ENCODE data around the gene GAB1. TPM values are rescaled to one million over a fixed set of nuclear protein-coding genes. Genes with fewer than 3 reads are reported as not detected.

The GAB1 gene
- total and polyA plus RNA-seq, 2 donors from 2014 or later: 3.6 to 38.0 TPM

DNA sequence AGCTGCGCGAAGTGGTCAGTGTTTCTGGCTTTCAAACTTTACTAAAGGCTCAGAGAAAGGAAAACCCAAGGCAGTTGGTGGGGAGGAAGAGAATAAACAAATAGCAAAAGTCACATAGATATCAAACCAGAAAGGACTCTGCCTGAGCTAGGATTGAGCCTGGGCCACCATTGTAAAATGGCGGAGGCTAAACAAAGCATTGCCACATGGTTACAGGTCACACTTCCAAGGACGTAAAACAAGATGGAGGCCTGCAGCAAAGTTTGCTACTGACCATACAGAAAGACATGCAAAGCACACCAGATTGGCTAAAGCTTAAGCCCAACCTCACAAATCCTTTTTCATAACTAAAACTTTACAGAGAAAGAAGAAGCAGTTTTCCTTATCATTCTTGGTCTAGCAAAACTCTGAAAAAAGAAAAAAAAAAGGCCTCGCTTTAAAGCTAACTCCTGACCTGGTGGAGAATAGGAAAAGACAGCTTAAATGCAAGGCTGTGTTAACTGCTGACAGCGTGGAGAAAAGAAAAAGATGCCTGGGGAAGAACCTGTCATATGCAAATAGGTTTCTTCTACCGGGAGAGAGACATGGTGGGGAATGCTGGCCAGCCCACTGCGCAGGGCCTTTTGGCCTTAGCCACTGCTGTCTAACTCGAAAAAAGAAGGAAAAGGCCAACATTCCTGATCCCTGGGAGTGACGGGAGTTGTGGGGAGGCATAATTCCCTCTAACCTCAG lies 95.0 kb downstream of the GAB1 start:
- Histone ChIP-seq H3K36me3 (ENCODE audit: control insufficient read depth in 2 of 3, insufficient read depth in 3 of 3, low read length in 3 of 3) (peaks cover 0 to 6% (median 0%) of the 10 kb centered on the region in 3 donors), H3K4me3 (ENCODE audit: low read length in 3 of 3) (no peak overlapping the region), H3K27me3 (ENCODE audit: control insufficient read depth, insufficient read depth, low read length) (no peaks in the 10 kb centered on the region), H3K9me3 (ENCODE audit: control insufficient read depth in 2 of 3, insufficient read depth in 1 of 3, low read length in 3 of 3) (peaks cover 0 to 6% (median 0%) of the 10 kb centered on the region in 3 donors), H3K27ac (ENCODE audit: low read depth in 2 of 2, low read length in 2 of 2) (no peak overlapping the region), H3K4me1 (ENCODE audit: control insufficient read depth in 2 of 3, insufficient read depth in 2 of 3, low read depth in 1 of 3, low read length in 3 of 3) (peaks cover 0 to 4% (median 2%) of the 10 kb centered on the region in 3 donors), H3K9ac (ENCODE audit: low read length in 3 of 3) (no peak overlapping the region)
- intact Hi-C loops (cut with DNase I): no loop called here
- FAIRE-seq: no peak
- no peak for DNase-seq
- no peak for TF ChIP-seq CTCF (IDR thresholded peaks at IDR 0.05; ENCODE audit: borderline replicate concordance, extremely low read depth, insufficient read depth)

- no peak for TF ChIP-seq CTCF (IDR thresholded peaks at IDR 0.05; ENCODE audit: borderline replicate concordance, extremely low read depth, insufficient read depth)
- H3K27me3 ChIP-seq (ENCODE audit: control insufficient read depth, insufficient read depth, low read length): no peaks in the 10 kb centered on the region
- H3K27ac ChIP-seq (ENCODE audit: low read depth in 2 of 2, low read length in 2 of 2): no peak overlapping the region
- H3K4me1 ChIP-seq (ENCODE audit: control insufficient read depth in 2 of 3, insufficient read depth in 2 of 3, low read depth in 1 of 3, low read length in 3 of 3): peaks cover 0 to 2% (median 0%) of the 10 kb centered on the region in 3 donors
- FAIRE-seq (no peak), DNase-seq (no peak)
- no peak overlapping the region for H3K9ac ChIP-seq (ENCODE audit: low read length in 3 of 3)
- peaks cover 0 to 6% (median 0%) of the 10 kb centered on the region in 3 donors for H3K36me3 ChIP-seq (ENCODE audit: control insufficient read depth in 2 of 3, insufficient read depth in 3 of 3, low read length in 3 of 3)
- no peak overlapping the region for H3K4me3 ChIP-seq (ENCODE audit: low read length in 3 of 3)
- H3K9me3 ChIP-seq (ENCODE audit: control insufficient read depth in 2 of 3, insufficient read depth in 1 of 3, low read length in 3 of 3): peaks cover 0 to 6% (median 0%) of the 10 kb centered on the region in 3 donors
- intact Hi-C loops (cut with DNase I): no loop called here
These were observed 95.5 kb downstream of the GAB1 start for GRCh38 chr4:143432258-143432591.

DNA sequence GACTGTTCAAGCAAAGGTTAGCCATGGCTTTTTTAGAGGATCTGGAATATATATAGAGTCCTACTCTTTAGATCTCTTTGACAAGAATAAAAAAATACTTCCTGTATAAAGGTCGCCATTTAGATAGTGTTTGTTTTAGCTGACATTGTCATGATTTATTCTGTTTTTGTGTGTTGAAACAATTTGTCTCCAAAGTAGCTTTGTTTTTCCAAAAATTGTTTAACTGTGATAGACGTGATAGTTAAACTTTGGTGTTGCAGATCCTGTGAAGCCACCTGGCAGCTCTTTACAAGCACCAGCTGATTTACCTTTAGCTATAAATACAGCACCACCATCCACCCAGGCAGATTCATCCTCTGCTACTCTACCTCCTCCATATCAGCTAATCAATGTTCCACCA lies 96.6 kb downstream of the GAB1 start:
- FAIRE-seq (no peak), DNase-seq (peak in 1 of 5 donors; percentile 13)
- TF ChIP-seq CTCF (IDR thresholded peaks at IDR 0.05; ENCODE audit: borderline replicate concordance, extremely low read depth, insufficient read depth): no peak
- intact Hi-C loops (cut with DNase I): no loop called here
- peaks cover 0 to 2% (median 0%) of the 10 kb centered on the region in 3 donors for H3K4me1 ChIP-seq (ENCODE audit: control insufficient read depth in 2 of 3, insufficient read depth in 2 of 3, low read depth in 1 of 3, low read length in 3 of 3)
- peaks cover 1 to 6% (median 3%) of the 10 kb centered on the region in 3 donors for H3K36me3 ChIP-seq (ENCODE audit: control insufficient read depth in 2 of 3, insufficient read depth in 3 of 3, low read length in 3 of 3)
- no peaks in the 10 kb centered on the region for H3K27me3 ChIP-seq (ENCODE audit: control insufficient read depth, insufficient read depth, low read length)
- no peak overlapping the region for H3K9ac ChIP-seq (ENCODE audit: low read length in 3 of 3)
- no peak overlapping the region for H3K27ac ChIP-seq (ENCODE audit: low read depth in 2 of 2, low read length in 2 of 2)
- peaks cover 0 to 6% (median 0%) of the 10 kb centered on the region in 3 donors for H3K9me3 ChIP-seq (ENCODE audit: control insufficient read depth in 2 of 3, insufficient read depth in 1 of 3, low read length in 3 of 3)
- H3K4me3 ChIP-seq (ENCODE audit: low read length in 3 of 3): no peak overlapping the region

Measured in kidney (tissue), 14 donors.